ENCODE data around the gene EDRF1. TPM values are rescaled to one million over a fixed set of nuclear protein-coding genes. Genes with fewer than 3 reads are reported as not detected.

Gene EDRF1
- total and polyA plus RNA-seq, 2 experiments from 2014 or later = 25.0 to 48.8 TPM

GRCh38 chr10:125709553-125710474, 9.7 kb upstream of the EDRF1 start (continued):
- TF ChIP-seq CTCF (conservative IDR thresholded peaks at IDR 0.05; ENCODE audit: low read depth in 2 of 2) (no peak), POLR2AphosphoS5 (IDR thresholded peaks at IDR 0.05; ENCODE audit: low read depth) (no peak), ZNF462 (CRISPR knock-in tag; IDR thresholded peaks at IDR 0.05) (no peak)

GRCh38 chr10:125711110-125711750, 8.3 kb upstream of the EDRF1 start:
- no peak overlapping the region for H3K4me3 ChIP-seq
- no peaks in the 10 kb centered on the region for H3K27me3 ChIP-seq (ENCODE audit: insufficient read depth)
- no peaks in the 10 kb centered on the region; the same call in 1 of the 2 replicates for H3K4me1 ChIP-seq (ENCODE audit: insufficient read depth)
- Mint-ChIP-seq H3K4me3 (no peak overlapping the region), H3K36me3 (ENCODE audit: low read depth) (peaks cover 3% of the 10 kb centered on the region; the same call in 2 of the 3 replicates), H3K4me1 (peaks cover 11% of the 10 kb centered on the region; the same call in 2 of the 3 replicates), H3K9me3 (peaks cover 10% of the 10 kb centered on the region; the same call in 2 of the 3 replicates), H3K27ac (no peak overlapping the region), H3K27me3 (ENCODE audit: insufficient read depth, low read depth, poor library complexity) (peaks cover 5% of the 10 kb centered on the region)
- no peak overlapping the region for H2AFZ ChIP-seq
- H3K36me3 ChIP-seq (ENCODE audit: insufficient read depth) = no peaks in the 10 kb centered on the region; the same call in 1 of the 2 replicates
- no peak overlapping the region for H3K27ac ChIP-seq (ENCODE audit: low read depth)
- peak; percentile 56 for ATAC-seq
- H4K20me1 ChIP-seq (replicated peaks; ENCODE audit: insufficient read depth) = no peaks in the 10 kb centered on the region
- no peaks in the 10 kb centered on the region for H3F3A ChIP-seq (replicated peaks; ENCODE audit: low read depth)
- peak; percentile 21 for DNase-seq (ENCODE audit: low spot score)
- H3K4me2 ChIP-seq = no peak overlapping the region
- peaks cover 7% of the 10 kb centered on the region; the same call in 1 of the 2 replicates for H3K9me2 ChIP-seq (ENCODE audit: insufficient read depth)
- H3K79me2 ChIP-seq (replicated peaks; ENCODE audit: insufficient read depth) = no peaks in the 10 kb centered on the region
- TF ChIP-seq JUNB (IDR thresholded peaks at IDR 0.05; ENCODE audit: unreplicated experiment) (no peak), EZH2phosphoT487 (IDR thresholded peaks at IDR 0.05; ENCODE audit: unreplicated experiment) (no peak), CREB1 (CRISPR knock-in tag; IDR thresholded peaks at IDR 0.05; ENCODE audit: low read depth) (no peak), REST (IDR thresholded peaks at IDR 0.05; ENCODE audit: unreplicated experiment) (no peak), POLR2AphosphoS5 (IDR thresholded peaks at IDR 0.05; ENCODE audit: low read depth) (no peak), STAT1 (IDR thresholded peaks at IDR 0.05; ENCODE audit: unreplicated experiment) (no peak), ETS1 (IDR thresholded peaks at IDR 0.05) (no peak)

Data from GM23338 (cell line).